Colonic mucosa (tissue), 4 donors: ENCODE measurements around the gene ROBO1. TPM values are rescaled to one million over a fixed set of nuclear protein-coding genes. Genes with fewer than 3 reads are reported as not detected.

Experiments
- DNase-seq: peaks from one replicate; pipeline ENCODE4 v3.0.0-alpha.2; 2020
- H3K27ac ChIP-seq: fragments of 200-600 bp; one replicate; pipeline ENCODE4 v1.8.0; 2021
- H3K27me3 ChIP-seq: fragments of 200-600 bp; one replicate; pipeline ENCODE4 v1.8.0; 2021
- H3K36me3 ChIP-seq: fragments of 200-600 bp; one replicate; pipeline ENCODE4 v1.8.0; 2021
- H3K4me1 ChIP-seq: fragments of 200-600 bp; one replicate; pipeline ENCODE4 v1.8.0; 2021; ENCODE audit warnings: mild to moderate bottlenecking
- H3K4me3 ChIP-seq: fragments of 200-600 bp; one replicate; pipeline ENCODE4 v1.8.0; 2021
- H3K9ac ChIP-seq, 2 donors: one replicate each; pipeline ENCODE4 v1.7.0; 2013; ENCODE audit warnings: control low read depth in 2 of 2, low read depth in 2 of 2, low read length in 2 of 2
- H3K9me3 ChIP-seq: fragments of 200-600 bp; one replicate; pipeline ENCODE4 v1.8.0; 2021
- intact Hi-C: fragments of 100-400 bp; cut with DNase I; formaldehyde crosslinking; loops from one replicate; pipeline ENCODE4 v1.14.1; 2022
- total RNA-seq, 2 donors: library from RNA; stranded (reverse); fragmentation: NEBNext Ultra II Directional in 1 of 2; extraction: Animal tissue kit (Norgen Biotek cat#: 25700) in 1 of 2; gene quantifications; one replicate each; pipeline ENCODE4 v1.2.1, GENCODE V29; 2021
- TF ChIP-seq, protein P1 (sequence below): fragments of 200-600 bp; IDR thresholded peaks from one replicate; pipeline ENCODE4 v1.8.0; 2022; ENCODE audit warnings: antibody characterized with exemption, mild to moderate bottlenecking
- donor health status: healthy.
- donor health status: DM: no; HTN: no; CAD: no.
- donor health status: DM: no; HTN: no; CAD: no.

ROBO1 gene
- total RNA-seq, 2 donors from 2014 or later = 8.1 to 9.4 TPM

DNA sequence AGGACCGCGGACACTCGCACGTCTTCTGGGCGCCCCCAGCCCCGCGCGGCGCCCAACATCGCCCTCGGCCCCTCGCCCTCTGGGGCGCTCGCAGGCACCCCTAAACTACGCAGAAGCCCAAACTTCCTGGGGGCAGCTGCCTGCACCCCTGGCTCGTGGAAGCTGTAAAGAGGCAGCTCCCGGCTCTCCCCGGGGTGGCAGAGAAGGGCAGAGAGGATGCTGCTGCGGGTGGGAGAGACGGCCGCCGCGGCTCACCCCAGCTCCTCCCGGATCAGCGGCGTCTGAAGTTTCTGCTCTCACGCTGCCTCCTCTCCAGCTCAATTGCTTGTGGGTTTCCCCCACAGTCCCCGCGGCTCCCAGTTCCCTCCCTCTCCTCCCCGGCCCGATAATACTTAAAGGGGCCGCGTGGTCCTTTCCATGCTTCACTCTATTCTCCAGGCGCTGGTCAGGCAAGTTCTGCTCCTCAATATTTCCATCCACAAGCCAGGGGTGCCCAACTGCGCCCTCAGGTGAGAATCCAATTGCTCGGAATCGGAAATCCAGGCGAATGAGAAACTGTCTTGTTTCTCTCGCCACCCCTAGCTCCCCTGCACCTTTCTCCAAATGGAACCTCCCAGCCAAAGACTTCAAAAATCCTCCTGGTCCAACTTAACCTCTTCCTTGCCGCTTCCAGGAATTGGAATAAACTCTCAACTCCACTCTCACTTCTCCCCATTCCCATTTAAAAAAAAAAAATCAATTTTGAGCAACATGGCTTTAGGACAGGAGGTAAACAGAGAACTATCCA lies 748.5 kb downstream of the ROBO1 start:
- Histone ChIP-seq H3K9ac (peak overlapping the region; percentile 14 to 66), H3K4me3 (peak overlapping the region; percentile 72), H3K27me3 (peaks cover 5% of the 10 kb centered on the region), H3K9me3 (no peaks in the 10 kb centered on the region), H3K27ac (peak overlapping the region; percentile 82), H3K36me3 (no peaks in the 10 kb centered on the region), H3K4me1 (no peaks in the 10 kb centered on the region)
- intact Hi-C loops = no loop called here
- TF ChIP-seq, protein P1, sequence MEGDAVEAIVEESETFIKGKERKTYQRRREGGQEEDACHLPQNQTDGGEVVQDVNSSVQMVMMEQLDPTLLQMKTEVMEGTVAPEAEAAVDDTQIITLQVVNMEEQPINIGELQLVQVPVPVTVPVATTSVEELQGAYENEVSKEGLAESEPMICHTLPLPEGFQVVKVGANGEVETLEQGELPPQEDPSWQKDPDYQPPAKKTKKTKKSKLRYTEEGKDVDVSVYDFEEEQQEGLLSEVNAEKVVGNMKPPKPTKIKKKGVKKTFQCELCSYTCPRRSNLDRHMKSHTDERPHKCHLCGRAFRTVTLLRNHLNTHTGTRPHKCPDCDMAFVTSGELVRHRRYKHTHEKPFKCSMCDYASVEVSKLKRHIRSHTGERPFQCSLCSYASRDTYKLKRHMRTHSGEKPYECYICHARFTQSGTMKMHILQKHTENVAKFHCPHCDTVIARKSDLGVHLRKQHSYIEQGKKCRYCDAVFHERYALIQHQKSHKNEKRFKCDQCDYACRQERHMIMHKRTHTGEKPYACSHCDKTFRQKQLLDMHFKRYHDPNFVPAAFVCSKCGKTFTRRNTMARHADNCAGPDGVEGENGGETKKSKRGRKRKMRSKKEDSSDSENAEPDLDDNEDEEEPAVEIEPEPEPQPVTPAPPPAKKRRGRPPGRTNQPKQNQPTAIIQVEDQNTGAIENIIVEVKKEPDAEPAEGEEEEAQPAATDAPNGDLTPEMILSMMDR = no peak
- peak; percentile 70 for DNase-seq

DNA sequence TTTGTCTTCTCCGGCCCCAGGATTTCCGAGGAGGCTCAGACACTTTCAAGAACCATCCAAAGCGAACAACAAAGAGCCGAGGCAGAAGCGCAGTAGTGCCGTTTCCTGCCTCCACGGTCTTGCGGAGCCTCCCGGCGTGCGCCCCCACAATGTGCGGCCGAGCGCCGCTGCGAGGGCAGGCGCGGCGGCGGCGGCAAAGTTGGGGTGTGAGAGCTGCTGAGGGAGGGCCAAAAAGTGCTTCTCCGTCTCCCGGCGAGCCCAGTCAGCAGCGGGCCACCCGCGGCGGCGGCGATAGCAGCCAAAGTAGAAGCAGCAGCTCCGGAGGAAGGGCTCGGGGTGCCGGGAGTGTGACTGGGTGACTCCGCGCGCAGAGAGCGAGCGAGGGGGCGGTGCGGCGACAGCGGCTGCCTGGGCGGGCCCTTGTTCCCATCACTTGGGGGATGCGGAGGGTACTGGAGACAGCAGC lies 749.1 kb downstream of the ROBO1 start:
- intact Hi-C loops = no loop called here
- peak overlapping the region; percentile 30 to 66 for H3K9ac ChIP-seq
- no peaks in the 10 kb centered on the region for H3K36me3 ChIP-seq
- no peaks in the 10 kb centered on the region for H3K9me3 ChIP-seq
- H3K4me3 ChIP-seq = peak overlapping the region; percentile 72
- TF ChIP-seq, protein P1 = no peak
- no peaks in the 10 kb centered on the region for H3K4me1 ChIP-seq
- peak overlapping the region; percentile 82 for H3K27ac ChIP-seq
- H3K27me3 ChIP-seq = peaks cover 5% of the 10 kb centered on the region
- DNase-seq = peak; percentile 42

DNA sequence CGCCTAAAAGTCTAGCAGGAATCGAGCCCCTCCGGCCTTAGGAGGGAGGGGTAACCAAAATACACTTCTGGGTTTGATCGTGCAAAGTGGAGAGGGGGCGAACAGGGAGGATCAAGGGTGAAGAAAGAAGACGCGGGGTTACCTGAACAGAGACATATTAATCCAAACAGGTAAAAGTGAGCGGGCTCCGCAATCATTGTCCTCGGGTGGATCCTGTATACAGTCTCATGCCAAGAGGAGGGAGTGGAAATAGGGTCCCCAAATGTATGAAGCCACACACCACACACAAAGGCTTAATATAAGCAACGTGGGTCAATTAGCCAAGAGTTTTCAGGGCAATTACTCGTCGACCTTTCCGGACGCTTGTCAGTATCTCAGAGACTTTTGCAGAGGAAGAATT lies 749.5 kb downstream of the ROBO1 start:
- intact Hi-C loops = no loop called here
- no peaks in the 10 kb centered on the region for H3K36me3 ChIP-seq
- H3K9ac ChIP-seq = peak overlapping the region; percentile 30 to 66
- peak overlapping the region; percentile 82 for H3K27ac ChIP-seq
- DNase-seq = peak; percentile 19
- H3K27me3 ChIP-seq = peaks cover 5% of the 10 kb centered on the region
- H3K4me1 ChIP-seq = no peaks in the 10 kb centered on the region
- H3K4me3 ChIP-seq = peak overlapping the region; percentile 72
- TF ChIP-seq, protein P1 = no peak
- H3K9me3 ChIP-seq = no peaks in the 10 kb centered on the region

DNA sequence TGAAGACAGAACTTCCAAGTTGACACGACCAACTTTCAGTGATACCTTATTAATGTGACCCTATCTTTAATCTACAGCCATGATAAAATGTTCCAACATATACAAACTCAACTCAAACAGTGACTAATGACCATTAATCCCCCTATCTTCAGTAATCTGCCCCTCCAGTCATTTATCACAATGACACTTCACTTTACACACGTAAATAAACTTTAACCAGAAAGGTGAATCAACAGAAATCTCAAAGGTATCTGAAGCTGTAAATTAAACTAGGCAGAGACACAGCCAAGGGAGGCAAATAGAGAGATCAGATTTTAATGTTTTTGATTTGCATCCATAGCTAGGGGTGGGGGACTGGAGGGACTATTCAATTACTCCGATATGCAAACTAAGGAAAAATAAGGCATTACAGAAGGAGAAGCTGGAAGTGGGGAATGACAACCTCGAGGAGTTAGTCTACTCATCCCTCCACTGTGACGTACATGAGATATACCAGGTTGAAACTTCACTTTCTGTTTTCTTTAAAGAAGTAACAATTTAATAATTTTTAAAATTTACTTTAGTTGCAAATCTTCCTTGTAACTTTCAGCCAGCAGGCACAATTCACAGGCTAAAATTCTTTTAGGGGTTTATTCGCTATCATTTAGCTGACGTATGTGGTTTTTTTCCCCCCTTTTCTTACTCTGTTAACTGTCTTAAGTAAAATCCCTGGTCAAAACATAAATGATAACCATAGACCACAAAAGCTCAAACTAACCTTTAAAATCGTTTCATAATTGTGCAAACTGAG lies 751.0 kb downstream of the ROBO1 start:
- Histone ChIP-seq H3K9me3 (no peaks in the 10 kb centered on the region), H3K27ac (no peak overlapping the region), H3K27me3 (peaks cover 5% of the 10 kb centered on the region), H3K4me1 (no peaks in the 10 kb centered on the region), H3K9ac (no peak overlapping the region), H3K4me3 (peak overlapping the region; percentile 11), H3K36me3 (no peaks in the 10 kb centered on the region)
- TF ChIP-seq, protein P1 = no peak
- intact Hi-C loops = no loop called here
- DNase-seq = no peak

DNA sequence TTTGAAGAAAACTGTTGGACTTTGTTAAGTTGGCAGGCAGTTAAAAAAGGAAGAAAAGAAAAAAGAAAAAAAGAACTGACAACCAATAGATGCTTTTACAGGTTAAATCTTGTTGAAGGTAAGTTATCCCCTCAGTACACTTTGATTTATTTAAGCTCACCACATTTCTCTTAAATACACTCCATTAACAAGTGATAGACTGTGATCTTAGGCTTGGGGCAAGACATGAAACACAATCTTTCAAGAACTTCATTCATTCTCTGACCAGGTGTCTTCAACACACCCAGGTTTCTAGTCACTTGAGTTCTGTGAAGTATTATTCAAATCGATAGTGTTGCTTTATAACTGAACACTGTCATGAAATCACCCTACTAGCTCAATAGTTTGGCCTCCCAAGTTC lies 751.9 kb downstream of the ROBO1 start:
- no peak overlapping the region for H3K4me3 ChIP-seq
- H3K36me3 ChIP-seq = no peaks in the 10 kb centered on the region
- H3K27ac ChIP-seq = no peak overlapping the region
- no peak overlapping the region for H3K9ac ChIP-seq
- no peaks in the 10 kb centered on the region for H3K4me1 ChIP-seq
- no peaks in the 10 kb centered on the region for H3K9me3 ChIP-seq
- TF ChIP-seq, protein P1 = no peak
- intact Hi-C loops = no loop called here
- DNase-seq = no peak
- H3K27me3 ChIP-seq = peaks cover 5% of the 10 kb centered on the region
